OCI-LY1 (cell line): ENCODE data around the gene SERGEF.

Experiments used
- H2AFZ ChIP-seq: fragments of 200-600 bp; sonication (generic), shearing (Covaris generic); 2 replicates; pipeline ENCODE4 v1.6.0; 2014; ENCODE audit warnings: antibody characterized with exemption, mild to moderate bottlenecking, low read length
- H3F3A ChIP-seq: fragments of 200-600 bp; sonication (generic), shearing (Covaris generic); 2 replicates; pipeline ENCODE4 v1.6.0; 2014; ENCODE audit warnings: mild to moderate bottlenecking, antibody characterized with exemption, low read length, moderate library complexity; ENCODE audit not compliant: insufficient read depth
- H3K27ac ChIP-seq: fragments of 200-600 bp; sonication (generic); 2 replicates; pipeline ENCODE4 v1.5.1; 2014; ENCODE audit warnings: low read length, mixed run types, mild to moderate bottlenecking, low read depth; ENCODE audit not compliant: poor library complexity, severe bottlenecking
- H3K27me3 ChIP-seq: fragments of 200-600 bp; sonication (generic); 2 replicates; pipeline ENCODE4 v1.6.0; 2014; ENCODE audit warnings: antibody characterized with exemption, mild to moderate bottlenecking, low read length, moderate library complexity; ENCODE audit not compliant: insufficient read depth
- H3K36me3 ChIP-seq: fragments of 200-600 bp; sonication (generic); 2 replicates; pipeline ENCODE4 v1.6.1; 2014; ENCODE audit warnings: mild to moderate bottlenecking, antibody characterized with exemption, low read length, moderate library complexity, mixed read lengths; ENCODE audit not compliant: insufficient read depth
- H3K4me1 ChIP-seq: fragments of 200-600 bp; sonication (generic); 2 replicates; pipeline ENCODE4 v1.5.1; 2014; ENCODE audit warnings: mild to moderate bottlenecking, low read length, moderate library complexity; ENCODE audit not compliant: insufficient read depth, severe bottlenecking
- H3K4me2 ChIP-seq: fragments of 200-600 bp; sonication (generic), shearing (Covaris generic); 2 replicates; pipeline ENCODE4 v1.6.1; 2014; ENCODE audit warnings: low read length
- H3K4me3 ChIP-seq: fragments of 200-600 bp; sonication (generic); 2 replicates; pipeline ENCODE4 v1.5.1; 2014; ENCODE audit warnings: low read length, low read depth, mild to moderate bottlenecking, mixed read lengths; ENCODE audit not compliant: poor library complexity, severe bottlenecking
- H3K79me2 ChIP-seq: fragments of 200-600 bp; shearing (Covaris generic); 2 replicates; pipeline ENCODE4 v1.6.1; 2016; ENCODE audit warnings: mixed run types, low read length, mixed read lengths; ENCODE audit not compliant: insufficient read depth
- H3K9ac ChIP-seq: fragments of 200-600 bp; sonication (generic), shearing (Covaris generic); 2 replicates; pipeline ENCODE4 v1.6.1; 2014; ENCODE audit warnings: mild to moderate bottlenecking, low read length, mixed read lengths
- H3K9me2 ChIP-seq: fragments of 200-600 bp; sonication (generic), shearing (Covaris generic); 2 replicates; pipeline ENCODE4 v1.6.1; 2014; ENCODE audit warnings: low read depth, mild to moderate bottlenecking, low read length, mixed read lengths
- H3K9me3 ChIP-seq: fragments of 200-600 bp; shearing (Covaris generic); 2 replicates; pipeline ENCODE4 v1.6.1; 2014; ENCODE audit warnings: low read length, mixed read lengths
- H4K20me1 ChIP-seq: fragments of 200-600 bp; sonication (generic), shearing (Covaris generic); 2 replicates; pipeline ENCODE4 v1.6.0; 2016; ENCODE audit warnings: mild to moderate bottlenecking, low read length; ENCODE audit not compliant: insufficient read depth
- CTCF ChIP-seq: fragments of 200-600 bp; sonication (generic), shearing (Covaris generic); IDR thresholded peaks from 2 replicates; pipeline ENCODE4 v1.5.1; 2017; ENCODE audit warnings: mild to moderate bottlenecking, antibody characterized with exemption, low read length, moderate library complexity, mixed read lengths
- EZH2 ChIP-seq: fragments of 200-600 bp; sonication (generic), shearing (Covaris generic); IDR thresholded peaks from 2 replicates; pipeline ENCODE4 v1.8.0; 2017; ENCODE audit warnings: borderline replicate concordance, mixed run types, mild to moderate bottlenecking, antibody characterized with exemption, low read length, moderate library complexity, mixed read lengths

The SERGEF gene

GRCh38 chr11:17952487-17952886 is 60.4 kb downstream of the SERGEF start:
- TF ChIP-seq CTCF (no peak), EZH2 (no peak)
- Histone ChIP-seq H3K9me3 (no peaks in the 10 kb centered on the region), H3K4me3 (no peak overlapping the region), H2AFZ (no peak overlapping the region), H3F3A (no peaks in the 10 kb centered on the region), H3K79me2 (no peaks in the 10 kb centered on the region), H3K9ac (no peak overlapping the region), H3K36me3 (peaks cover 65% of the 10 kb centered on the region), H3K4me2 (no peak overlapping the region), H3K27ac (no peak overlapping the region), H4K20me1 (no peaks in the 10 kb centered on the region), H3K9me2 (no peaks in the 10 kb centered on the region), H3K4me1 (no peaks in the 10 kb centered on the region), H3K27me3 (no peaks in the 10 kb centered on the region)

GRCh38 chr11:17951685-17952388 is 61.0 kb downstream of the SERGEF start:
- no peak for TF ChIP-seq EZH2
- TF ChIP-seq CTCF = no peak
- H3K9me2 ChIP-seq = no peaks in the 10 kb centered on the region
- H3K4me1 ChIP-seq = no peaks in the 10 kb centered on the region
- H3K79me2 ChIP-seq = no peaks in the 10 kb centered on the region
- H3K27me3 ChIP-seq = no peaks in the 10 kb centered on the region
- no peak overlapping the region for H3K4me3 ChIP-seq
- no peak overlapping the region for H2AFZ ChIP-seq
- peaks cover 65% of the 10 kb centered on the region for H3K36me3 ChIP-seq
- no peak overlapping the region for H3K9ac ChIP-seq
- no peak overlapping the region for H3K4me2 ChIP-seq
- no peaks in the 10 kb centered on the region for H4K20me1 ChIP-seq
- H3K27ac ChIP-seq = no peak overlapping the region
- no peaks in the 10 kb centered on the region for H3K9me3 ChIP-seq
- no peaks in the 10 kb centered on the region for H3F3A ChIP-seq

GRCh38 chr11:17950644-17951043 is 62.2 kb downstream of the SERGEF start:
- TF ChIP-seq CTCF (no peak), EZH2 (no peak)
- H3K9me2 ChIP-seq = no peaks in the 10 kb centered on the region
- no peaks in the 10 kb centered on the region for H4K20me1 ChIP-seq
- no peak overlapping the region for H3K4me2 ChIP-seq
- H3K36me3 ChIP-seq = peaks cover 56% of the 10 kb centered on the region
- no peaks in the 10 kb centered on the region for H3F3A ChIP-seq
- H2AFZ ChIP-seq = no peak overlapping the region
- no peaks in the 10 kb centered on the region for H3K9me3 ChIP-seq
- no peak overlapping the region for H3K27ac ChIP-seq
- no peak overlapping the region for H3K4me3 ChIP-seq
- no peaks in the 10 kb centered on the region for H3K27me3 ChIP-seq
- no peaks in the 10 kb centered on the region for H3K4me1 ChIP-seq
- H3K9ac ChIP-seq = no peak overlapping the region
- no peaks in the 10 kb centered on the region for H3K79me2 ChIP-seq
